ENCODE measurements around the gene ADAMTSL3. TPM values are rescaled to one million over a fixed set of nuclear protein-coding genes. Genes with fewer than 3 reads are reported as not detected.

ADAMTSL3 gene
- total RNA-seq, 4 donors from 2014 or later = 16.6 to 30.0 (median 21.8) TPM

DNA sequence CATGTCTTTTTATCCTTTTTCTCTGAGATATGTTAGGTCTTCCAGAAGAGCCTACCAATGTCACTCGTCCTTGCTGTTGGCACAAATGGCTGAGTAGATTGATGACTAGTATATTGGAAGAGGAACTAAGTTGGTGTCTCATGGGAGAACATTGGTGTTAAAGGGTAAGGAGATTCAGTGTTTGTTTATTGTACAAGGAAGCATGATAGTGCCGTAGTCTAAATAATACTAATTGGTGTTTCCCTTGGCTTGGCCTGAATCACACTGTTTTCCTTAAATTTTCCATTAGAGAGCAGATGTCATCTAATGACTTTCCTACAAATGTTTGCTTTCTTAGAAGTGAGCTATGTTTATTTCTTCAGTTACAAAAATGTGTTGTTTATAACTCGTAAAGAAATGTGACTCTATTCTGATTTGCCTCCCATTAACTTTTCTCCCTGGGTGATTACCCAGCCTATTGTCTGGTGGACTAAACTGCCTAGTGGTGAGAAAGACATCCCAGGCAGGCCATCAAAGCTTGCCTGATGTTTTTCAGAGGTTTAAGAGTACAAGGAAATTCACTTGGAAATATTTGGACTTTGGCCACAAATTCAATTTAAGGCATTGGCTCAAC lies 28.7 kb downstream of the ADAMTSL3 start:
- intact Hi-C loops (cut with DNase I) = no loop called here
- Histone ChIP-seq H3K9me3 (peaks cover 0 to 13% (median 0%) of the 10 kb centered on the region in 4 donors), H3K36me3 (no peaks in the 10 kb centered on the region), H3K27me3 (no peaks in the 10 kb centered on the region), H3K27ac (replicated peaks in 1 of 4) (no peak overlapping the region), H3K4me3 (no peak overlapping the region), H3K4me1 (peaks cover 0 to 28% (median 24%) of the 10 kb centered on the region in 4 donors)
- TF ChIP-seq POLR2A (IDR thresholded peaks at IDR 0.05; ENCODE audit: low read depth) = no peak
- TF ChIP-seq CTCF (IDR thresholded peaks at IDR 0.05) = no peak
- TF ChIP-seq POLR2AphosphoS5 (IDR thresholded peaks at IDR 0.05) = no peak
- TF ChIP-seq EP300 (IDR thresholded peaks at IDR 0.05) = no peak
- WGBS = 48% methylated on average over 3 of the region's 3 CpGs
- no peak for DNase-seq (ENCODE audit: extremely low spot score)

DNA sequence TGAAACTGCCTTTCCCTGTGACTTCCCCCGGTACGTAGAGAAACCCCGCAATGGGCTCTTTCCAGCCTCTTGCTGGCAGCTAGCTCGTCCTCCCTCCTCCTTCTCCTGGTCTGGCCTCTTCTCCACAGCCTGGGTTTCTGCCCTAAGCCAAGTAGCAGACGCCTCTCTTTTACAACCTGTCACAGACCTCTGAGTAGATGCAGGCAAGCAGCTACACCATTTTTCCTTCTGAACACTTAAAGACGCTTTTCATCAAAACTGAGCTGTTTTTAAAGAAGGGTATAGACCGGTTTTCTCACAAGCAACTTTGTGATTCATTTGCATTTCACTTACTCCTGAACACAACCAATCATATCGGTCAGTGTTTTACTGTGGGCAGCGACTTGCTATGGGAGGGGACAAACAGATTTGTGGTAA lies 32.0 kb downstream of the ADAMTSL3 start:
- H3K4me3 ChIP-seq = peak overlapping the region; percentile 33 to 43 (median 41)
- no peak for DNase-seq (ENCODE audit: extremely low spot score)
- H3K36me3 ChIP-seq = no peaks in the 10 kb centered on the region
- intact Hi-C loops (cut with DNase I) = no loop called here
- H3K27me3 ChIP-seq = no peaks in the 10 kb centered on the region
- H3K9me3 ChIP-seq = no peaks in the 10 kb centered on the region
- peaks cover 0 to 28% (median 24%) of the 10 kb centered on the region in 4 donors for H3K4me1 ChIP-seq
- H3K27ac ChIP-seq (replicated peaks in 1 of 4) = peak overlapping the region; percentile 54 to 64 (median 59)
- TF ChIP-seq POLR2AphosphoS5 (IDR thresholded peaks at IDR 0.05) = no peak
- no peak for TF ChIP-seq CTCF (IDR thresholded peaks at IDR 0.05)
- TF ChIP-seq POLR2A (IDR thresholded peaks at IDR 0.05; ENCODE audit: low read depth) = no peak
- TF ChIP-seq EP300 (IDR thresholded peaks at IDR 0.05) = no peak
- 36% methylated on average over 9 of the region's 9 CpGs for WGBS

DNA sequence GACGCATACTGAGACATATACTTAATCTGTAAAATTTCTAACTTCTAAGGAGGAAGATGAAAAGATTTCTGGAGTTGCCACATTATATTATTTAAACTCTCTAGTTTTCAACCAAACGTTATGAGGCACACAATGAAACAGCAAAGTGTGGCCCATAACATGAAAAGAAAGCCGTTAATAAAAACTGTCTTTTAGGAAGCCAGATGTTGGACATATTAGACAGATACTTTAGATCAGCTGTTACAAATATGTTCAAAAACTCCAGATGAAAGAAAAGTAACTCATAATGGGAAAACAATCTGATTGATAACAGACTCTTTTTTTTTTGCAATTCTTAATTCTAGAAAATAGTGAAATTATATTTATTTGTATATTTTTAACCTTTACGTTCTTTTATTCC lies 34.3 kb downstream of the ADAMTSL3 start:
- H3K4me1 ChIP-seq = peaks cover 5 to 31% (median 23%) of the 10 kb centered on the region in 4 donors
- H3K9me3 ChIP-seq = no peaks in the 10 kb centered on the region
- no peak for DNase-seq (ENCODE audit: extremely low spot score)
- no peak overlapping the region for H3K27ac ChIP-seq (replicated peaks in 1 of 4)
- no peaks in the 10 kb centered on the region for H3K27me3 ChIP-seq
- no peaks in the 10 kb centered on the region for H3K36me3 ChIP-seq
- 74% methylated on average over 4 of the region's 4 CpGs for WGBS
- TF ChIP-seq EP300 (IDR thresholded peaks at IDR 0.05) = no peak
- no peak overlapping the region for H3K4me3 ChIP-seq
- intact Hi-C loops (cut with DNase I) = no loop called here

DNA sequence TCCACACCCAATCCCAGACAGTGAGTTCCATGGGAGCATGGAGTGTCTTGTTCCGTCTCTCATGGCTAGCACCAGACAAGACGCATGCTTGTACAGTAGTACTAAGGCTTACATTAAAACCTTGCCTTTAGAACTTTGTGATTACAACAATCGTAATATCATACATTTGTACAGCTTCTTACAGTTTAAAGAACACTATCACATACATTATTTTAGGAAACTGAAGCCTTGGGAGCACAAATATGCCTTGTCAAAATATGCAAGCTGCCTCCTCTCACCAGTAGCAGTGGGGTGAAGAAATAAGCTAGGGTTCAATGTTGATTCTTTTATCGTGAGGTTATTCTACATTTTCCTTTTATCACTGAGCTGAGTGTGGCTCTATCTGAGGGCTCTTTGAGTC lies 36.8 kb downstream of the ADAMTSL3 start:
- H3K27ac ChIP-seq (replicated peaks in 1 of 4) = no peak overlapping the region
- H3K4me3 ChIP-seq = no peak overlapping the region
- no peaks in the 10 kb centered on the region for H3K36me3 ChIP-seq
- no peaks in the 10 kb centered on the region for H3K27me3 ChIP-seq
- TF ChIP-seq EP300 (IDR thresholded peaks at IDR 0.05) = no peak
- H3K4me1 ChIP-seq = peaks cover 13 to 47% (median 44%) of the 10 kb centered on the region in 4 donors
- H3K9me3 ChIP-seq = no peaks in the 10 kb centered on the region
- WGBS = 71% methylated on average over 4 of the region's 4 CpGs
- no peak for DNase-seq (ENCODE audit: extremely low spot score)
- intact Hi-C loops (cut with DNase I) = no loop called here

GRCh38 chr15:83692746-83693581 lies 39.0 kb downstream of the ADAMTSL3 start:
- TF ChIP-seq POLR2A (IDR thresholded peaks at IDR 0.05; ENCODE audit: low read depth) (no peak), POLR2AphosphoS5 (IDR thresholded peaks at IDR 0.05) (peak in 1 of 2 donors; percentile 58)
- Histone ChIP-seq H3K4me3 (peak overlapping the region; percentile 8 to 34 (median 28)), H3K27ac (replicated peaks in 1 of 4) (peak overlapping the region; percentile 66 to 79 (median 78)), H3K36me3 (no peaks in the 10 kb centered on the region), H3K27me3 (no peaks in the 10 kb centered on the region), H3K4me1 (peaks cover 13 to 49% (median 40%) of the 10 kb centered on the region in 4 donors), H3K9me3 (no peaks in the 10 kb centered on the region)
- DNase-seq (ENCODE audit: extremely low spot score) = no peak
- WGBS = 34% methylated on average over 10 of the region's 10 CpGs
- intact Hi-C loops (cut with DNase I) = no loop called here

- 22% methylated on average over 9 of the region's 9 CpGs for WGBS
- intact Hi-C loops (cut with DNase I) = no loop called here
- no peaks in the 10 kb centered on the region for H3K27me3 ChIP-seq
- H3K4me1 ChIP-seq = peaks cover 17 to 59% (median 49%) of the 10 kb centered on the region in 4 donors
- peak overlapping the region; percentile 66 to 79 (median 78) for H3K27ac ChIP-seq (replicated peaks in 1 of 4)
- peak overlapping the region; percentile 3 to 27 (median 14) for H3K4me3 ChIP-seq
- H3K9me3 ChIP-seq = no peaks in the 10 kb centered on the region
- TF ChIP-seq POLR2A (IDR thresholded peaks at IDR 0.05; ENCODE audit: low read depth) = no peak
- TF ChIP-seq EP300 (IDR thresholded peaks at IDR 0.05) = peak; percentile 37
- no peak for DNase-seq (ENCODE audit: extremely low spot score)
- H3K36me3 ChIP-seq = no peaks in the 10 kb centered on the region
Observed at GRCh38 chr15:83694015-83694414, 40.1 kb downstream of the ADAMTSL3 start.

Data from esophagus muscularis mucosa (tissue), 4 donors.